T-helper 17 cell (primary cell): ENCODE results near the gene NELL2. TPM values are rescaled to one million over a fixed set of nuclear protein-coding genes. Genes with fewer than 3 reads are reported as not detected.
A peak's percentile ranks its signal among the peaks of the same experiment; 100 is the strongest.
"Not testable (repeated sequence)": the region's sequence is repeated elsewhere in the genome, so short reads cannot be mapped to it uniquely, and the experiment has no call there.

ENCODE experiments used
- ATAC-seq: fragments of 150-1000 bp; cut with Tn5 transposase; 2 replicates; pipeline ENCODE4 v1.10.0; 2021; ENCODE audit warnings: mild to moderate bottlenecking, moderate library complexity
- DNase-seq, 3 donors: peaks; one replicate each; pipeline versions ENCODE4 v3.0.0 to v3.0.0-alpha.2; 2020 to 2021
- H3K9me3 ChIP-seq: one replicate; pipeline ENCODE4 v1.7.0; 2013; ENCODE audit warnings: low read length, mild to moderate bottlenecking; ENCODE audit not compliant: control insufficient read depth, poor library complexity, severe bottlenecking
- H3K27ac Mint-ChIP-seq: one replicate; pipeline ENCODE4 v1.8.0; 2022; ENCODE audit warnings: mild to moderate bottlenecking, moderate library complexity, mixed read lengths
- H3K27me3 Mint-ChIP-seq: one replicate; pipeline ENCODE4 v1.8.0; 2022; ENCODE audit warnings: mixed read lengths
- H3K36me3 Mint-ChIP-seq: one replicate; pipeline ENCODE4 v1.8.0; 2022; ENCODE audit warnings: low read depth, mixed read lengths
- H3K4me1 Mint-ChIP-seq: one replicate; pipeline ENCODE4 v1.8.0; 2022; ENCODE audit warnings: mild to moderate bottlenecking, mixed read lengths
- H3K4me3 Mint-ChIP-seq: one replicate; pipeline ENCODE4 v1.8.0; 2022; ENCODE audit warnings: mild to moderate bottlenecking, moderate library complexity, mixed read lengths
- total RNA-seq, 4 donors: library from RNA in 2 of 4; stranded (reverse) in 2 of 4; gene quantifications; one replicate each; pipeline ENCODE4 v1.2.3 and lab custom pipeline; 2022 to 2026

NELL2 gene
- total RNA-seq, 2 donors from 2014 or later = 62.5 to 110 TPM

DNA sequence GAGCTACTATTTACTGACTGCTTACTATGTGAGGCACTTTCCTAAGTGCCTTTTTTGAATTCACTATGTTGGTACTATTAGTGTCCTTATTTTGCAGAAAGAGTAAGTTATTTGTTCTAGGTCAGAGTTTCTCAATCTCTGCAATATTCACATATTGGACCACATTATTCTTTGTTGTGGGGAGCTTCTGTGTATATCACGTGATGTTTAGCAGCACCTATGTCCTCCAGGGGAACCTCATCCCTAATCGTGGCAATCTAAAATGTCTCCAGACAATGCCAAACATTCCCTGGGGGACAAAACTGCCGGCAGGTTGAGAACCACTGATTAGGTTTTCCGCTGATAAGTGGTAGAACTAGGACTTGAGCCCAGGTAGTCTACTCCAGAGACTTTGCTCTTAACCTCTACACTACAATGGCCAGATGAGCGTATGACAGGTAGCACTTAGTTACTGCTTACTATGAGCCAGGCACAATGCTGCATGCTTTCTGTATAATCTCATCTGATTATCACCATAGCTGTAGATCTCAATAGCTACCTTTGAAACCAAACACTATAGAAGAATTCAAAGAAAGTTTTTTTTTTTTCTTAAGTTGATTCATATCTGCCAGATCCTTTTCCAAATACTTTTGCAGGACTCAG is 38.9 kb downstream of the NELL2 start:
- peak; percentile 32 for ATAC-seq
- no peak for DNase-seq
- H3K9me3 ChIP-seq = no peaks in the 10 kb centered on the region
- Mint-ChIP-seq H3K4me3 (peak overlapping the region; percentile 61), H3K27me3 (no peaks in the 10 kb centered on the region), H3K36me3 (no peaks in the 10 kb centered on the region), H3K4me1 (peaks cover 43% of the 10 kb centered on the region), H3K27ac (peak overlapping the region; percentile 95)

DNA sequence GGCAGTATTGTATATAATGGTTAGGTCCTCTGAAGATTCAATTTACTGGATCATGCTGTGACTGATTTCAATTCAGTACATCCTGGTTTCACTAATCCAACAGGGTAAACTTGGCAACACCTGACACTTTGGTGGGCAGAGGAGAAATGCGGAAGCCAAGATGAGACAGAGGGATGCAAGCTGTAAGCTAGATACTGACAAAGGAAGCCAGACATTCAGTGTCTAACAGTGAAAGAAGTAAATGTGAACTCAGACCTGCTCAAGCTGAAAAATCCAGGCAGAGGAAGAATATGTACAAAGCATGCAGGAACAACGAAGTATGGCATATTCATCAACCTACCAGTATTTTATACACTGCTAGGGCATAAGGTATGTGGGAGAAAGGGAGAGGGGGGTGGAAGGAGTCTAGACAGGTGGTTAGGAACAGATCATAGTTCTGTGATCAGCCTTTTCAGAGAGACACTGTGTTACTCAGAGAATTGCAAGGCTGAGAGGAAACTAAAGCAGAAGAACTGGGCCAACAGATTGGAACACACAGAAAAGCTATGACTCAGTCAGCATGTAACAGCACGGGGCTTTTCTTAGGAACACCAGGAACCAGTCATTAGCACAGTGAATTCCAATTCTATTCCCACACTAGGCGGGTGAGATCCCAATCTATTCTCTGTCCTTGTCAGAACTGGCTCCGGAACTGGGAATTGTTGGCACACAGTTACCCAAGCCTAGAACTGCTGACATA is 40.3 kb downstream of the NELL2 start:
- Mint-ChIP-seq H3K4me1 (peaks cover 42% of the 10 kb centered on the region), H3K36me3 (no peaks in the 10 kb centered on the region), H3K4me3 (peak overlapping the region; percentile 72), H3K27me3 (no peaks in the 10 kb centered on the region), H3K27ac (peak overlapping the region; percentile 95)
- H3K9me3 ChIP-seq = no peaks in the 10 kb centered on the region
- ATAC-seq (peak; percentile 80), DNase-seq (no peak)

DNA sequence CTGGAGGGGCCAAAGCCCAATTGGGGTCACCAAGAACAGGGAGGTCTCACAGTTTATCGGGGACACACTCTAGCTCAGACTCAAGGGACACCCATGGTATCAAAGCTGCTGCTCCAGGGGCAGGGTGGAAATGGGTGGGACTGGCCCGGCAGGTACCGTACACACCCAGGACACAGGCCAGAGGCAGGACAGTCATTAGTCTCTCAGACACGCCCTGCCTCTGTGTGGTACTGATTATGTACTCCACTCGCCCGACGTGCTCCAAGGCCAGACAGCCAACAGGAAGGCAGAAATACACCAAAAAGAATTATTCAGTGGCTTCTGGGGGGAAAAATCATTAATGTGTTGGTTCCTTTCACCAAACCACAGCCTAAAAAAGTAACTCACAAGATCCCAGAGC is 41.1 kb downstream of the NELL2 start:
- DNase-seq, H3K27me3 Mint-ChIP-seq, ATAC-seq, H3K4me3 Mint-ChIP-seq, H3K36me3 Mint-ChIP-seq, H3K9me3 ChIP-seq: not testable (repeated sequence)
- Mint-ChIP-seq H3K4me1 (peaks cover 45% of the 10 kb centered on the region), H3K27ac (peak overlapping the region; percentile 95)

DNA sequence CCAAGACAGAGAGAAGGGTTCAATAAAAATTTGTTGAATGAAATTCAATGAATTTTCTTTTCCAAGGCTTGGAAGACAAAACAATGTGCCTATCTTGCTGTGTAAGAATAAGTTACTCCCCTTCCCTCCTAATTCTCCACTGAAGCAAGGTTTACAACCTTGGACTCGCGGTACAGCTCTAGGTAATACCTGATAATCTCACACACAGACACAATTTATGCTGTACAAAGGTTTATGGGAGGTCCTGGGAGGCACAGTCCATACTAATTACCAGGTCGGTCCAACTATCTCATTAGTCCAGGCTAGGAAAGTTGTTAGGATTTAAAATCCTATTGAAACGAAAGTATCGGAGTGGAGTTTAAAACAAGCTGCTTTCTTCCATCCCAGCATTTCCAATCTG is 42.6 kb downstream of the NELL2 start:
- no peaks in the 10 kb centered on the region for H3K9me3 ChIP-seq
- no peak overlapping the region for H3K4me3 Mint-ChIP-seq
- DNase-seq (no peak), ATAC-seq (no peak)
- no peaks in the 10 kb centered on the region for H3K27me3 Mint-ChIP-seq
- H3K36me3 Mint-ChIP-seq = no peaks in the 10 kb centered on the region
- H3K4me1 Mint-ChIP-seq = peaks cover 42% of the 10 kb centered on the region
- H3K27ac Mint-ChIP-seq = peak overlapping the region; percentile 47

DNA sequence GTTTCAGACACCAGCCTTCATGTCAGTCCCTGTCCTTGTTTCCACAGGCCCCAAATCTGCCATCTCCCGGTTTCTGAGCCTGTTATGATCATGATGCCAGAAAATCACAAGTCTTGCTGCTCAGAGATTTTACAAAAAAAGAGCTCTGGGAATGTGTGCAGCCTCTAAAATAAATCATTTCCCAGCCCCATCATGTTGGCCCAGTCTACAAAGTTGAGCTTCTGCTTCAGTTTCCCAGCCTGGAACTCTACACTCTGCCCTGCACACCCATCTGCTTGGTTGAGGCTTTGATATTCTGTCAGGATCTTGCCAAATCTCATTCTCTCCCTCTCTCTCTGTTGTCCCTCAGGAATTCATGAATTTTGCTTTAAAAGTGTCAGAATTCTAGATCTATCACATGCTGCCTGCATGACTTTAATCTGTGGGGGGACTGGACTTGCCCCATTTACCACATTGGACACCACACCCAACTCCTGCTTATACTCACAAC is 45.5 kb downstream of the NELL2 start:
- H3K9me3 ChIP-seq = no peaks in the 10 kb centered on the region
- H3K27me3 Mint-ChIP-seq = no peaks in the 10 kb centered on the region
- H3K4me3 Mint-ChIP-seq = peak overlapping the region; percentile 49
- peak overlapping the region; percentile 72 for H3K27ac Mint-ChIP-seq
- DNase-seq (no peak), ATAC-seq (no peak)
- peaks cover 35% of the 10 kb centered on the region for H3K4me1 Mint-ChIP-seq
- no peaks in the 10 kb centered on the region for H3K36me3 Mint-ChIP-seq

DNA sequence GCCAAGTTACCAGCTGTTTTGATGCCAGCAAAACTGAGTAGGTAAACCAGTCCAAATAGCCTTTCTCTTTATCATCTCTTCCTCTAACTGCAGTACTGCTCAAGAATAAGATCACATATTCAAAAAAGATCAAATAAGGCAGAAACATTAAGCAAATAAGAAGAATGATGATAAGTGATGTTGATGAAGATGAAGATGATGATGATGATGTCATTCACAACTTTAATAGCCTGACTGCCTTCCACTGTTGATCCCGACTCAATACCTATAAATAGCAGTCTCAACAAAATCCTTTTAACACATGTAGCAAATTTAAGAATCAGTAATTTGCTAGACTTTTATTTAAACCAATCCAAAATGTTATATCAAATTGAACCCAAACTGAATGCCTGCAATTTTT is 47.1 kb downstream of the NELL2 start:
- H3K27ac Mint-ChIP-seq = peak overlapping the region; percentile 95
- no peaks in the 10 kb centered on the region for H3K9me3 ChIP-seq
- H3K4me1 Mint-ChIP-seq = peaks cover 26% of the 10 kb centered on the region
- DNase-seq (no peak), ATAC-seq (no peak)
- H3K36me3 Mint-ChIP-seq = no peaks in the 10 kb centered on the region
- no peaks in the 10 kb centered on the region for H3K27me3 Mint-ChIP-seq
- H3K4me3 Mint-ChIP-seq = peak overlapping the region; percentile 13

DNA sequence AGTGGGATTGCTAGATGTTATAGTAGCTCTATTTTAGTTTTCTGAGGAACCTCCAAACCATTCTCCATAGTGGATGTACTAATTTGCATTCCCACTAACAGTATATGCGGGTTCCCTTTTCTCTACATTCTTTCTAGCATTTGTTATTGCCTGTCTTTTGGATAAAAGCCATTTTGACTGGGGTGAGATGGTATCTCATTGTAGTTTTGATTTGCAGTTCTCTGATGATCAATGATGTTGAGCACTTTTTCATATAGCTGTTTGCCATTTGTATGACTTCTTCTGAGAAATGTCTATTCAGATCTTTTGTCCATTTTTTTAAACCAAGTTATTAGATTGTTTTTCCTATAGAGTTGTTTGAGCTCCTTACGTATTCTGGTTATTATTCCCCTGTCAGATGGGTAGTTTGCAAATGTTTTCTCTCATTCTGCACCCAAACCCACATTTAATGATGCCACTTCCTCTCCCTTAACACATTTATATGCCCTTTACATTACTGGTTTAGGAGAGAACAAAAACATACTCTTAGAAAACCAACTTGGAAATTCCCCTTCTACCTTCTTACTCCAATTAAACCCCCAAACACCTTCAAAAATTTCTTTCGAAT is 48.2 kb downstream of the NELL2 start:
- ATAC-seq (peak; percentile 94), DNase-seq (no peak)
- peak overlapping the region; percentile 95 for H3K27ac Mint-ChIP-seq
- no peaks in the 10 kb centered on the region for H3K27me3 Mint-ChIP-seq
- H3K9me3 ChIP-seq = no peaks in the 10 kb centered on the region
- H3K4me3 Mint-ChIP-seq = peak overlapping the region; percentile 66
- H3K36me3 Mint-ChIP-seq = no peaks in the 10 kb centered on the region
- peaks cover 24% of the 10 kb centered on the region for H3K4me1 Mint-ChIP-seq

DNA sequence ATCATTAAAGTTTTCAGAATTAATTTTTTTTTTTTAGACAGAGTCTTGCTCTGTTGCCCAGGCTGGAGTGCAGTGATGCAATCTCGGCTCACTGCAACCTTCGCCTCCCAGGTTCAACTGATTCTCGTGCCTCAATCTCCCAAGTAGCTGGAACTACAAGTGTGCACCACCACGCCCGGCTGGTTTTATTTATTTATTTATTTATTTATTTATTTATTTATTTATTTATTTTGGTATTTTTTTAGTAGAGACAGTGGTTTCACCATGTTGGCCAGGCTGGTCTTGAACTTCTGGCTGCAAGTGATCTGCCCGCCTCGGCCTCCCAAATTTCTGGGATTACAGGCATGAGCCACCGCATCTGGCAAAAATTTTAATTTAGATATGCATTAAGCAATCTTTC is 54.4 kb downstream of the NELL2 start:
- ATAC-seq, H3K9me3 ChIP-seq, H3K27ac Mint-ChIP-seq, H3K4me3 Mint-ChIP-seq, H3K36me3 Mint-ChIP-seq, DNase-seq, H3K27me3 Mint-ChIP-seq: not testable (repeated sequence)
- peaks cover 13% of the 10 kb centered on the region for H3K4me1 Mint-ChIP-seq

DNA sequence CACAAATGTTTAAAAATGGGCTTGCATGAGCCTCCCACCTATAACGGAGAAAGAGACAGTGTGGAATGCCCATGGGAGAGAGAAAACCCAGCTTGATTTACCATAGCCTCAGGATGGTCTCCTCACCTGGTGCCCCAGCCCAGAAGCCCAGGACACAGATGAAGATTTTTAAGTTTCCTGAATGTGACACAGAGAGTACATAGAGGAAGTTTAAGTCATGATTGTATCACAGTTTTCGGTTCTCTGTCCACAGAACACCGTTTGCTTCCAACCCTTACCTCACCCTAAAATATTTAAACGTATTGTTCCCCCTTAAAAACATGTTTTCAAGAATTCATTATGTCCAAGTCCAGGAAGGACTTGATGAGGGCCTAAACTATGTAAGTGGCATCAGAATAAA is 56.2 kb downstream of the NELL2 start:
- Mint-ChIP-seq H3K27me3 (no peaks in the 10 kb centered on the region), H3K27ac (no peak overlapping the region), H3K4me1 (peaks cover 20% of the 10 kb centered on the region), H3K4me3 (no peak overlapping the region), H3K36me3 (no peaks in the 10 kb centered on the region)
- H3K9me3 ChIP-seq = no peaks in the 10 kb centered on the region
- no peak for ATAC-seq
- no peak for DNase-seq

DNA sequence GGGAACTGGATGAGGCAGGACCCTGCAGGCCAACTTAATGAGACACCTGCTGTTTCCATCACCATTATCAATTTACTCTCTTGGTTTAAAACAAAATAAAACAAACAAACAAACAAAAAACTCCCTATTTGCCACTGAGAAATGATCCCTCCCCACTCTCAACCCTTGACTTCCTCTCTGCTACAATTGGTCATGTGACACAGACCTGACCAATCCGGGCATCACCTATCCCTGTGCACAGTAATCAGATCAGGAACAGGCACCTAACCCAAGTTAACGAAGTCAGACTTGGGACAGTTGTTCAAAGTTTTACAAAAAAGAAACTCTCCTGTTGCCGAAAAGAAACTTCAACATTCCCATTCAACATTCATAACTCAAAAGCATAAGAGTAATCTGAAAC is 58.4 kb downstream of the NELL2 start:
- H3K9me3 ChIP-seq = no peaks in the 10 kb centered on the region
- H3K4me1 Mint-ChIP-seq = peaks cover 20% of the 10 kb centered on the region
- DNase-seq (no peak), ATAC-seq (no peak)
- H3K27ac Mint-ChIP-seq = no peak overlapping the region
- H3K4me3 Mint-ChIP-seq = no peak overlapping the region
- no peaks in the 10 kb centered on the region for H3K27me3 Mint-ChIP-seq
- H3K36me3 Mint-ChIP-seq = no peaks in the 10 kb centered on the region

DNA sequence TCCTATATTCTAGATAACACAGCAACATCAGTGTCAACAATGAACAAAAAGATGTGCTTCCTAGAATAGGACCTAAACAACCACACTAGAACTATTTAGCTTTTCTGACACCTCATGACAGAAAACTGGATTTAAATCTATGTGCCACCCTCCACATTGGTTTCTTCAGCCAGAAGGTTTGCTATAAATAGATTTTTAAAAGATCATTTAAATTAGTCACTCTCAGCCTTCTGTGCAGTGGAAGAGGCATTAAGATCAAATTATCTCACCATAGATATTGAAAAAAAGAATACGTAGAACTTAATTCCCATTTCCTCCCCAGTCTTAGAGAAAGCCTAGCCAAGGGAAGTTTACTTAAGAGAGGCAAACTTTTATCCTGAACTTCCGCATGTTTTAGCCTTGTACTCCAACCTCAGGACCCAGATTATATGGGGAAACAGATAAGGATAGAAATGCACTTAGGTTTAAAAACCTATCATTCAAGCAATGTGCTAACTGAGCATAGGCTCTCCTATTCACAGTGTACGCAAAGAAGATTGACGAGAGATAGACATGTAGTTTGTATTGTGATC is 59.6 kb downstream of the NELL2 start:
- H3K4me3 Mint-ChIP-seq = no peak overlapping the region
- DNase-seq = no peak
- H3K27me3 Mint-ChIP-seq = no peaks in the 10 kb centered on the region
- peaks cover 28% of the 10 kb centered on the region for H3K4me1 Mint-ChIP-seq
- peak overlapping the region; percentile 93 for H3K27ac Mint-ChIP-seq
- H3K36me3 Mint-ChIP-seq = no peaks in the 10 kb centered on the region
- ATAC-seq = no peak
- H3K9me3 ChIP-seq = no peaks in the 10 kb centered on the region

DNA sequence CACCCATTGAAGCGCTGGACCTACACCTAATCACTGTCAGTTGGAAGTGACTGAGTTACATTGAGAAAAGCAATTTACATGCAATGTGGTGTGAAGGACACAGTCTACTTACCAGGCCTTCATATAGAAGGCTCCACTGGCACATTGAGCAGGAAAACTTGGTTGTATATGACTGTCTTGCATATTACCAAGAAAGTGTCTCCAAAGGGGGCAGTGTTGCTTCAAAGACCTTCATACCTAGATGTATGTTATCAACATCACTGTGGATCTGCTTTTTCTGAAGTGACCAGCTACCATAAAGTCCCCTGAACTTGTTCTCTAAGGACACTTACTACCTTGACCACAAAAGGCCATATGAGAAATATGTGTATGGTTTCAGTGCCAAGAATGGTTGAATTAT is 64.1 kb downstream of the NELL2 start:
- no peaks in the 10 kb centered on the region for H3K9me3 ChIP-seq
- Mint-ChIP-seq H3K27me3 (no peaks in the 10 kb centered on the region), H3K36me3 (no peaks in the 10 kb centered on the region), H3K27ac (peak overlapping the region; percentile 61), H3K4me1 (peaks cover 17% of the 10 kb centered on the region), H3K4me3 (no peak overlapping the region)
- DNase-seq (peak in 1 of 3 donors; percentile 30), ATAC-seq (peak; percentile 82)

DNA sequence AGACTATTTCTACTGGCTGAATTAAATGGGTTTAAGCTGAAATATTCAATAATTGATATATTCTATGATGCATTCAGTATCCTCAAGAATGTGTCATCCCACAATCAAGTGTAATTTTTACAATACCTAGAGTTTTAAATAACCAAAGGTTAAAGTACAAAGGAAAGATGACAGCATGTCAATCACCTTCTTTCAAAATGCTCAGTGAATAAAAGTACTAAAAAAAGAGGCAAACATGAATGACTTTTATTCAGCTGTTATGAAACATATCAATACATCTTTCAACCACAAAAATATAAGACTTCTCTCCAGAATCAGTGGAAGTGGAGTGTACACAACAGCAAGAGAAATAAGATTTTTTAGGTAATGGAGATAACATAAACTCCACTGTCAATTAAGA is 72.0 kb downstream of the NELL2 start:
- no peak for DNase-seq
- Mint-ChIP-seq H3K36me3 (peaks cover 2% of the 10 kb centered on the region), H3K4me1 (peaks cover 6% of the 10 kb centered on the region), H3K4me3 (no peak overlapping the region), H3K27me3 (no peaks in the 10 kb centered on the region), H3K27ac (no peak overlapping the region)
- ATAC-seq = no peak
- no peaks in the 10 kb centered on the region for H3K9me3 ChIP-seq
